HepG2 (cell line): ENCODE results near the gene MORN5. TPM values are rescaled to one million over a fixed set of nuclear protein-coding genes. Genes with fewer than 3 reads are reported as not detected.

Experiments used
- ATAC-seq: fragments of 200-7000 bp; cut with Tn5 transposase; 3 replicates; pipeline ENCODE4 v1.9.1; 2020; ENCODE audit warnings: mild to moderate bottlenecking, moderate library complexity
- BruUV-seq: library from RNA; stranded (reverse); fragments of 400-500 nt; replicated peaks from 2 replicates; lab custom pipeline; 2021; lab: Mats Ljungman, UMichigan
- CTCF ChIA-PET: fragments of 300-600 bp; formaldehyde crosslinking; extraction: SDS; loops from one replicate; lab custom pipeline; 2021; ENCODE audit warnings: low total read pairs, inconsistent platforms, low intra/inter-chr PET ratio; lab: Yijun Ruan, JAX
- POLR2A ChIA-PET: fragments of 350-600 bp; sonication (Branson Sonifier 250); formaldehyde crosslinking; loops from one replicate; lab custom pipeline; 2020; ENCODE audit warnings: antibody characterized with exemption, inconsistent platforms; lab: Yijun Ruan, JAX
- DNase-seq: peaks from one replicate; pipeline ENCODE4 v3.0.0-alpha.2; 2015; ENCODE audit warnings: low spot score
- FAIRE-seq: peaks from 3 replicates; lab custom pipeline; 2011; peaks lifted over from hg19 to GRCh38; lab: Jason Lieb, UNC
- H2AFZ ChIP-seq: one replicate; pipeline ENCODE4 v1.6.1; 2011; ENCODE audit warnings: low read length, inconsistent platforms
- H3K27ac ChIP-seq: fragments of 300-600 bp; 3 replicates; pipeline ENCODE4 v1.8.0; 2011; ENCODE audit warnings: mixed run types, mild to moderate bottlenecking, mixed read lengths, low read length, inconsistent platforms; ENCODE audit not compliant: insufficient read depth; ENCODE audit errors: extremely low read length
- H3K27me3 ChIP-seq, 2 experiments: fragments of 200-600 bp in 1 of 2; 2 replicates in 1 of 2; 3 replicates in 1 of 2; pipeline versions ENCODE4 v1.6.0 to v1.8.0; 2011; ENCODE audit warnings: low read length in 2 of 2, mild to moderate bottlenecking in 2 of 2, moderate library complexity in 2 of 2, inconsistent platforms in 1 of 2; ENCODE audit not compliant: insufficient read depth in 2 of 2, control insufficient read depth in 1 of 2
- H3K36me3 ChIP-seq, 2 experiments: fragments of 200-600 bp in 1 of 2; replicated peaks in 1 of 2; 2 replicates in 1 of 2; 3 replicates in 1 of 2; pipeline versions ENCODE4 v1.5.1 to v1.8.0; 2011; ENCODE audit warnings: low read length in 2 of 2, inconsistent platforms in 1 of 2; ENCODE audit not compliant: insufficient read depth in 2 of 2, control insufficient read depth in 1 of 2
- H3K4me1 ChIP-seq: 2 replicates; pipeline ENCODE4 v1.5.1; 2012; ENCODE audit warnings: low read length, inconsistent platforms; ENCODE audit not compliant: insufficient read depth
- H3K4me2 ChIP-seq: 2 replicates; pipeline ENCODE4 v1.6.0; 2011; ENCODE audit warnings: low read depth, low read length, inconsistent platforms
- H3K4me3 ChIP-seq, 3 experiments: fragments of 200-600 bp in 1 of 3; sonication (generic), shearing (Covaris generic) in 1 of 3; replicated peaks in 1 of 3; 2 replicates each; pipeline ENCODE4 v1.5.1; 2011 to 2016; ENCODE audit warnings: low read length in 3 of 3, inconsistent platforms in 2 of 3, low read depth in 2 of 3, mild to moderate bottlenecking in 2 of 3, control low read depth in 1 of 3, mixed read lengths in 1 of 3; ENCODE audit not compliant: insufficient read depth in 1 of 3
- H3K79me2 ChIP-seq: one replicate; pipeline ENCODE4 v1.6.1; 2011; ENCODE audit warnings: low read length, inconsistent platforms; ENCODE audit not compliant: insufficient read depth
- H3K9ac ChIP-seq: 2 replicates; pipeline ENCODE4 v1.6.0; 2011; ENCODE audit warnings: mild to moderate bottlenecking, low read depth, low read length, inconsistent platforms; ENCODE audit not compliant: insufficient read depth
- H3K9me3 ChIP-seq: 2 replicates; pipeline ENCODE4 v1.5.1; 2012; ENCODE audit warnings: mild to moderate bottlenecking, low read length
- H4K20me1 ChIP-seq: 2 replicates; pipeline ENCODE4 v1.6.0; 2011; ENCODE audit warnings: inconsistent platforms, mild to moderate bottlenecking, low read length, moderate library complexity; ENCODE audit not compliant: insufficient read depth
- RFXANK ChIP-seq: IDR thresholded peaks from 2 replicates; pipeline ENCODE4 v1.6.1; 2016
- STAG1 ChIP-seq: sonication (generic); formaldehyde crosslinking; IDR thresholded peaks from 2 replicates; pipeline ENCODE4 v1.4.0; 2020; ENCODE audit warnings: missing genetic modification reagents
- TOPORS ChIP-seq: sonication (generic); formaldehyde crosslinking; IDR thresholded peaks from 2 replicates; pipeline ENCODE4 v1.8.0; 2023; ENCODE audit warnings: mild to moderate bottlenecking, missing genetic modification reagents
- ZBTB7A ChIP-seq: sonication (generic); formaldehyde crosslinking; IDR thresholded peaks from 2 replicates; pipeline ENCODE4 v1.8.0; 2022; ENCODE audit warnings: mild to moderate bottlenecking, missing genetic modification reagents
- ZNF431 ChIP-seq: sonication (generic); formaldehyde crosslinking; IDR thresholded peaks from 2 replicates; pipeline ENCODE4 v1.9.0; 2022; ENCODE audit warnings: missing genetic modification reagents, low read depth, mild to moderate bottlenecking, borderline replicate concordance
- WGBS: methylation state at CpG from one replicate; pipeline ENCODE4 v1.1.6; 2017; ENCODE audit warnings: low lambda C conversion rate; 5-methylcytosine and 5-hydroxymethylcytosine counted together
- in situ Hi-C: cut with HindIII; loops from 2 replicates; pipeline ENCODE4 v1.10.0; 2017; ENCODE audit warnings: low pct_unique_long_range_greater_than_20kb; ENCODE audit not compliant: extremely low pct_ligation_motif_present
- intact Hi-C: fragments of 100-400 bp; cut with micrococcal nuclease; formaldehyde crosslinking; loops from one replicate; pipeline ENCODE4 v1.10.0; 2022; ENCODE audit not compliant: unreplicated experiment
- polyA plus RNA-seq, 8 experiments: library from polyadenylated mRNA; depleted of rRNA in 3 of 8; stranded (reverse) in 7 of 8; unstranded in 1 of 8; fragments of >200 nt; fragmentation: Illumina TruSeq in 4 of 8; extraction: Trizol in 4 of 8; gene quantifications; 2 replicates each; pipeline versions ENCODE4 v1.2.1 to v1.2.3, GENCODE V29; 2011 to 2016; ENCODE audit warnings: low read depth in 4 of 8, missing spikeins in 1 of 8, mixed read lengths in 1 of 8; ENCODE audit not compliant: insufficient read depth in 1 of 8
- total RNA-seq, 5 experiments: library from RNA; depleted of rRNA; stranded (reverse); fragments of >200 nt; fragmentation: Illumina TruSeq; extraction: Trizol; gene quantifications; 2 replicates each; pipeline ENCODE4 v1.2.3, GENCODE V29; 2016; ENCODE audit warnings: low read depth in 1 of 5
- TF ChIP-seq, protein P1 (sequence below): sonication (generic); formaldehyde crosslinking; IDR thresholded peaks from 2 replicates; pipeline ENCODE4 v1.4.0; 2020; ENCODE audit warnings: mild to moderate bottlenecking, missing genetic modification reagents
- TF ChIP-seq, protein P2 (sequence below): sonication (generic); formaldehyde crosslinking; IDR thresholded peaks from 2 replicates; pipeline ENCODE4 v1.5.0; 2020; ENCODE audit warnings: missing genetic modification reagents

Gene MORN5
- total and polyA plus RNA-seq, 2 of the 13 experiments (the other 11 are each of a cell fraction or from before 2014, with no cell fraction given) = not detected

- TF ChIP-seq, protein P1, sequence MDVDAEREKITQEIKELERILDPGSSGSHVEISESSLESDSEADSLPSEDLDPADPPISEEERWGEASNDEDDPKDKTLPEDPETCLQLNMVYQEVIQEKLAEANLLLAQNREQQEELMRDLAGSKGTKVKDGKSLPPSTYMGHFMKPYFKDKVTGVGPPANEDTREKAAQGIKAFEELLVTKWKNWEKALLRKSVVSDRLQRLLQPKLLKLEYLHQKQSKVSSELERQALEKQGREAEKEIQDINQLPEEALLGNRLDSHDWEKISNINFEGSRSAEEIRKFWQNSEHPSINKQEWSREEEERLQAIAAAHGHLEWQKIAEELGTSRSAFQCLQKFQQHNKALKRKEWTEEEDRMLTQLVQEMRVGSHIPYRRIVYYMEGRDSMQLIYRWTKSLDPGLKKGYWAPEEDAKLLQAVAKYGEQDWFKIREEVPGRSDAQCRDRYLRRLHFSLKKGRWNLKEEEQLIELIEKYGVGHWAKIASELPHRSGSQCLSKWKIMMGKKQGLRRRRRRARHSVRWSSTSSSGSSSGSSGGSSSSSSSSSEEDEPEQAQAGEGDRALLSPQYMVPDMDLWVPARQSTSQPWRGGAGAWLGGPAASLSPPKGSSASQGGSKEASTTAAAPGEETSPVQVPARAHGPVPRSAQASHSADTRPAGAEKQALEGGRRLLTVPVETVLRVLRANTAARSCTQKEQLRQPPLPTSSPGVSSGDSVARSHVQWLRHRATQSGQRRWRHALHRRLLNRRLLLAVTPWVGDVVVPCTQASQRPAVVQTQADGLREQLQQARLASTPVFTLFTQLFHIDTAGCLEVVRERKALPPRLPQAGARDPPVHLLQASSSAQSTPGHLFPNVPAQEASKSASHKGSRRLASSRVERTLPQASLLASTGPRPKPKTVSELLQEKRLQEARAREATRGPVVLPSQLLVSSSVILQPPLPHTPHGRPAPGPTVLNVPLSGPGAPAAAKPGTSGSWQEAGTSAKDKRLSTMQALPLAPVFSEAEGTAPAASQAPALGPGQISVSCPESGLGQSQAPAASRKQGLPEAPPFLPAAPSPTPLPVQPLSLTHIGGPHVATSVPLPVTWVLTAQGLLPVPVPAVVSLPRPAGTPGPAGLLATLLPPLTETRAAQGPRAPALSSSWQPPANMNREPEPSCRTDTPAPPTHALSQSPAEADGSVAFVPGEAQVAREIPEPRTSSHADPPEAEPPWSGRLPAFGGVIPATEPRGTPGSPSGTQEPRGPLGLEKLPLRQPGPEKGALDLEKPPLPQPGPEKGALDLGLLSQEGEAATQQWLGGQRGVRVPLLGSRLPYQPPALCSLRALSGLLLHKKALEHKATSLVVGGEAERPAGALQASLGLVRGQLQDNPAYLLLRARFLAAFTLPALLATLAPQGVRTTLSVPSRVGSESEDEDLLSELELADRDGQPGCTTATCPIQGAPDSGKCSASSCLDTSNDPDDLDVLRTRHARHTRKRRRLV (CRISPR knock-in tag) = no peak
- TF ChIP-seq, all 625 proteins: peak for 0
Observed at GRCh38 chr9:122141671-122142070, 18.0 kb upstream of the MORN5 start (continued).

GRCh38 chr9:122143296-122143695 lies 16.4 kb upstream of the MORN5 start:
- 94% methylated on average over 1 of the region's 1 CpG for WGBS
- Histone ChIP-seq H3K9ac (no peak overlapping the region), H3K79me2 (peaks cover 1% of the 10 kb centered on the region), H3K9me3 (no peaks in the 10 kb centered on the region), H3K36me3 (peaks cover 12 to 43% of the 10 kb centered on the region in 2 experiments), H4K20me1 (no peaks in the 10 kb centered on the region), H3K27ac (no peak overlapping the region), H3K4me1 (peaks cover 43% of the 10 kb centered on the region), H3K4me3 (no peak overlapping the region), H3K4me2 (no peak overlapping the region), H3K27me3 (no peaks in the 10 kb centered on the region), H2AFZ (no peak overlapping the region)
- CTCF ChIA-PET = no interaction called here
- ATAC-seq (no peak), DNase-seq (no peak), FAIRE-seq (no peak)
- TF ChIP-seq RFXANK (CRISPR knock-in tag) (no peak), STAG1 (CRISPR knock-in tag) (no peak), ZNF431 (CRISPR knock-in tag) (no peak), TOPORS (CRISPR knock-in tag) (no peak), ZBTB7A (CRISPR knock-in tag) (no peak)
- TF ChIP-seq, protein P2, sequence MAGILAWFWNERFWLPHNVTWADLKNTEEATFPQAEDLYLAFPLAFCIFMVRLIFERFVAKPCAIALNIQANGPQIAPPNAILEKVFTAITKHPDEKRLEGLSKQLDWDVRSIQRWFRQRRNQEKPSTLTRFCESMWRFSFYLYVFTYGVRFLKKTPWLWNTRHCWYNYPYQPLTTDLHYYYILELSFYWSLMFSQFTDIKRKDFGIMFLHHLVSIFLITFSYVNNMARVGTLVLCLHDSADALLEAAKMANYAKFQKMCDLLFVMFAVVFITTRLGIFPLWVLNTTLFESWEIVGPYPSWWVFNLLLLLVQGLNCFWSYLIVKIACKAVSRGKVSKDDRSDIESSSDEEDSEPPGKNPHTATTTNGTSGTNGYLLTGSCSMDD (CRISPR knock-in tag) = no peak
- POLR2A ChIA-PET = no interaction called here
- no TSS peak for BruUV-seq
- in situ Hi-C loops = loop anchor here (5.0 kb wide), 1 partner anchor 59 kb away; no protein-coding TSS in a partner anchor
- intact Hi-C loops = no loop called here
